CD4-positive, alpha-beta T cell treated with Interleukin-17A for 4 hours (primary cell): Measurements from ENCODE around the gene RARA.
"Not testable (repeated sequence)": the region's sequence is repeated elsewhere in the genome, so short reads cannot be mapped to it uniquely, and the experiment has no call there.

Source experiments
- DNase-seq: peaks from one replicate; pipeline ENCODE4 v3.0.0-alpha.2; 2020; ENCODE audit warnings: mixed read lengths

The RARA gene

DNA sequence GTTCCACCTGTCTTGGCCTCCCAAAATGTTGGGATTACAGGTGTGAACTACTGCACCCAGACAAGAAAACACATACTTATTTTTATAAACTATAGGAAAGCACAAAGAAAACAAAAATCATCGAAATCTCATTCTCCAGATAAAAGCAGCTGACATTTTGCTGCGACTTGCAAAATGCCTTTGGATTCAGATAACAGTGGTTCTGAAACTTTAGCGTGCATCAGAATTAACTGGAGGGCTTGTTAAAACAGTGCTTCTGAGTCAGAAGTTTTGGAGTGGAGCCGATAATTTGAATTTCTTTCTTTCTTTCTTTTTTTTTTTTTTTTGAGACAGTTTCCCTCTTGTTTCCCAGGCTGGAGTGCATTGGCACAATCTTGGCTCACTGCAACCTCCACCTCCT, 73.3 kb downstream of the RARA start:
- no peak for DNase-seq

DNA sequence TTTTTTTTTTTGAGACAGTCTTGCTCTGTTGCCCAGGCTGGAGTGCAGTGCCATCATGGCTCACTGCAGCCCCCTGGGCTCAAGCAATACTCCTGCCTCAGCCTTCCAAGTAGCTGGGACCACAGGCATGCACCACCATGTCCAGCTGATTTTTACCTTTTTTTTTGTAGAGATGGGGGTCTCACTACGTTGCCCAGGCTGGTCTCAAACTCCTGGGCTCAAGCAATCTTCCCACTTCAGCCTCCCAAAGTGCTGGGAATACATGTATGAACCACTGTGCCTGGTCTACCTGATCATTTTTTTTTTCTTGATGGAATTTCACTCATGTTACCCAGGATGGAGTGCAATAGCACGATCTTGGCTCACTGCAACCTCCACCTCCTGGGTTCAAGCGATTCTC, 77.6 kb downstream of the RARA start:
- DNase-seq = not testable (repeated sequence)

DNA sequence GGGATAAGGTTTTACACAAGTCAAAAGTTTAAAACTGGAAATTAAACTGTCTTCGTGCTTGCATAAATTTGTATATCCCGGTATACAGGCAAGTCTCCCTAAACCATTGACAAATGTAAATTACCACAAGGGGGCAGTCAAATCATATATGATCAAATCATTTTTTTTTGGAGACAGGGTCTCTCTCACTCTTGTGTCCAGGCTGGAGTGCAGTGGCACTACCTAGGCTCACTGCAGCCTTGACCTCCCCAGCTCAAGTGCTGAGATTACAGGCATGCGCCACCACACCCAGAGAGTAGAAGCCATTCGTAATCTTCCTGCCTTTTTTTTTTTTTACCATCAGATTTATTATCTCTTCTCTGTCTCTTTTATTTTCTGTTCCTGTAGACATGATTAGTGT, 90.2 kb downstream of the RARA start:
- DNase-seq = peak; percentile 8

DNA sequence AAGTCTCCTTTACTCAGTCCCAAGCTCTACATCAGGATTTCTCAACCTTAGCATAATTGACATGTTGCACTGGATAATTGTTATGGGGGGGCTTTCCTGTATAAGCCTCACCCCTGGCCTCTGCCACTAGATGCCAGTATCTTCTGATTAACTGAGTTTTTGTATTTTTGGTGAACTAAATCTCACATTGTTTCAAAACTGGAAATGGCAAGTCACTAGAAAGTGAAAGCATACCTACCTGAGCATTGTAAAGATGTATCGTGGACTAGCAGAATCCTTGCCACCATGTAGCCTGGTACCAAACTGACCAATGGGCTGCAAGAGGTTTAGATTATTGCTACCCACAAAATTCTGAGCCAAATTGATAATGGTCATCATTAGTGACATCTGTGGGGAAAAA, 93.7 kb downstream of the RARA start:
- no peak for DNase-seq

DNA sequence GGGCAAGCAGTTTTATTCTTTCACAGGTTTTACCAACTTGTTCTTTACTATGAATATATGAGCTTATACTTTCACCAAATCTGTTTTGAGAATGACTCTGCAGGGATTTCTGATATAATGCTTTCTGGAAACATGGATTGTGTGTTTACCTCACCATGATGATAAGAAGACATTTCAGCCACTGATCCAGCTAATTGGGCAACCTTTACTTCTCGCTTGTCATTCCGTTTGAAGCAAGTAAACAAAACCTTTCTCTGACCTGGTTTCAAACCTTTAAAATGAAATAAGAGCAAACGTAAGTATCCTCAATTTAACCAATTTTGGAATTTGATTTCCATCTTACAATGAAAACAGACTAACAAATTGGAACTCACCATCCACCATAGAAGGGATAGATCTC, 95.0 kb downstream of the RARA start:
- no peak for DNase-seq
